Rectal smooth muscle tissue (tissue), 1 donor: ENCODE data around the gene MED6.
A peak's percentile ranks its signal among the peaks of the same experiment; 100 is the strongest.

Experiments
- H3K27ac ChIP-seq: one replicate; pipeline ENCODE4 v1.7.0; 2013; ENCODE audit warnings: low read depth, low read length, inconsistent platforms
- H3K27me3 ChIP-seq: one replicate; pipeline ENCODE4 v1.7.0; 2013; ENCODE audit warnings: low read length; ENCODE audit not compliant: control insufficient read depth, insufficient read depth
- H3K36me3 ChIP-seq: one replicate; pipeline ENCODE4 v1.7.0; 2013; ENCODE audit warnings: low read length; ENCODE audit not compliant: control insufficient read depth, insufficient read depth
- H3K4me1 ChIP-seq: one replicate; pipeline ENCODE4 v1.7.0; 2013; ENCODE audit warnings: low read length; ENCODE audit not compliant: control insufficient read depth, insufficient read depth
- H3K4me3 ChIP-seq: one replicate; pipeline ENCODE4 v1.7.0; 2013; ENCODE audit warnings: low read length
- H3K9ac ChIP-seq: one replicate; pipeline ENCODE4 v1.7.0; 2013; ENCODE audit warnings: low read length

The MED6 gene

DNA sequence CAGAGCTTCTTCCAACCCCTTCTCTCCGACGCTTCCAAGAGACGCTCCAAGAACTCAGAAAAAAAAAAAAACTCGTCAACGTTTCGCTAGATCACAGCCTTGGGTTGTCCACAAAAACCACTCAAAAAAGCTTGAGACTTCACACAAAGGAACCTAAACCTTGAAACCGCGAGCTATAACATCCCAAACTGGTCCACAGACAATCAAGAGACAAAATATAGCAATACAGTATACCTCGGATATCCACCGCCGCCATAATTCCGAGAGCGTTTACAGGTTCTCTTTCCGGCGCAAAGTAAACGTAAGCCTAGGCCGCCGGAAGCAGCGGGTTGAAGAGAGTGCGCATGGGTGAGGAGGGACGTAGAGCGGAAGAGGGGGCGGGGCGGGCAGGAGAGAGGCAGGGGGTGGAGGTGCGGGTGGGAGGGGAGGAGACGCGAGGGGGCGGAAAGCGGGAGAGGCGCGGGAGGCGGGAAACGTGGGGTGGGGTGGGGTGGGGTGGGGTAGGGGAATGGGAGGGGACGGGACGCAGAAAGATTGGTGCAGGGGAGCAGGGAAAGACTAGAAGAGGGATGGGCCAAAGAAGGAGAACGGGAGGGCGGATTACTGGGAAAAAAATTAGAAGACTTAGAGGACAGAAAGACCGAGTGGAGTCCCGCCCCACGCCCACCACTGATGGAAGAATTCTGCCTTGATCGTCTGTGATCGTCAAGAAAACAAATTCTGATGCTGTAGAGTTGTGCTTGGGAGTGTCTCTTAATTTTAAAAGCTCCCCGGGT lies at the start of gene MED6:
Gene MED6, minus strand, starts transcription at position 274 of the 776 bp plus-strand sequence. Its CDS starts 18 bp downstream, at position 256.
- Histone ChIP-seq H3K27me3 (no peaks in the 10 kb centered on the region), H3K27ac (peak within 1 kb of the TSS; percentile 63), H3K36me3 (peaks cover 3% of the 10 kb centered on the region)

GRCh38 chr14:70649803-70650202 lies 49.3 kb upstream of the MED6 start:
- Histone ChIP-seq H3K4me3 (no peak overlapping the region), H3K27ac (no peak overlapping the region), H3K9ac (no peak overlapping the region), H3K36me3 (no peaks in the 10 kb centered on the region), H3K4me1 (no peaks in the 10 kb centered on the region), H3K27me3 (no peaks in the 10 kb centered on the region)

More for the DNA sequence above, at the start of gene MED6:
- Histone ChIP-seq H3K9ac (peak within 1 kb of the TSS; percentile 74), H3K4me3 (peak within 1 kb of the TSS; percentile 99), H3K4me1 (peaks cover 10% of the 10 kb centered on the region)

DNA sequence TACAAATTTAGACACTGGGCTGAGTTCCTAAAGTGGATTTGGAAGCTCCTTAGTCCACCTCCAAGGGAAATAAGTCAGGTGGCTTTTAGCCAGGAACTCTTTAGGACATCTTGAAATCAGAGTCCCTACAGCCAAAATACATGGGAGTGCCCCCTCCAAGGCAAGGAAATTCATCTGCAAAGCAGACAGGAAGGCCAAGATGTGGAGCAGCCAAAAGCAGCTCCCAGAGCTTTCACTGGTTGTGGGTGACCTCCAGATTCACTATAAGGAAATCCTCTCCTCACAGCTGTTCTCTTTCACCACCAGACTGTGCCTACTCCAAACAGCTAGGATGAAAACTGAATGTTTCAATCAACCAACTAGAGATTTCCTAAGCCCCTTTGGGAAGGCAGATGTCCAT lies 47.9 kb upstream of the MED6 start:
- no peak overlapping the region for H3K9ac ChIP-seq
- no peak overlapping the region for H3K27ac ChIP-seq
- no peaks in the 10 kb centered on the region for H3K36me3 ChIP-seq
- no peaks in the 10 kb centered on the region for H3K4me1 ChIP-seq
- no peak overlapping the region for H3K4me3 ChIP-seq
- H3K27me3 ChIP-seq, result no peaks in the 10 kb centered on the region

DNA sequence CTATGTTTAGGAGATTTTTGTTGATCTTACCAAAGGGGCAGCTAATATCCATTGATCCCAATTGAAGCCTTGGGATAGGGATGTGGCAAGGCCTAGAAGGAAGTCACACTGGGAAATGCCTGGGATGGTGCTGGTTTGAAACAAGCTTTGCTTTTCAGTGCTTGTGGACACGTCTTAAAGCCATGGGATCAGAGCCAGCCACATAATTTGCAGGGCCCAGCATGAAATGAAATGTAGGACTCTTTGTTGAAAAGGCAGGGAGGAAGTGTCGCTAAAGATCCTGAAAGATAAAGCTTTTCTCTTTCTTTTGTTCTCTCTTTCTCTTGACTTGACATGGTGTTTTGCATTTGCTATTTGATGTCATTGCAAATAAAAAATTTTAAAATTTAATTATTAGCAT lies 46.2 kb upstream of the MED6 start:
- H3K36me3 ChIP-seq, result no peaks in the 10 kb centered on the region
- no peaks in the 10 kb centered on the region for H3K27me3 ChIP-seq
- H3K27ac ChIP-seq, result no peak overlapping the region
- H3K9ac ChIP-seq, result no peak overlapping the region
- no peaks in the 10 kb centered on the region for H3K4me1 ChIP-seq
- no peak overlapping the region for H3K4me3 ChIP-seq

GRCh38 chr14:70645892-70646291 lies 45.4 kb upstream of the MED6 start:
- Histone ChIP-seq H3K36me3 (no peaks in the 10 kb centered on the region), H3K27ac (no peak overlapping the region), H3K27me3 (no peaks in the 10 kb centered on the region), H3K9ac (no peak overlapping the region), H3K4me3 (no peak overlapping the region), H3K4me1 (no peaks in the 10 kb centered on the region)

DNA sequence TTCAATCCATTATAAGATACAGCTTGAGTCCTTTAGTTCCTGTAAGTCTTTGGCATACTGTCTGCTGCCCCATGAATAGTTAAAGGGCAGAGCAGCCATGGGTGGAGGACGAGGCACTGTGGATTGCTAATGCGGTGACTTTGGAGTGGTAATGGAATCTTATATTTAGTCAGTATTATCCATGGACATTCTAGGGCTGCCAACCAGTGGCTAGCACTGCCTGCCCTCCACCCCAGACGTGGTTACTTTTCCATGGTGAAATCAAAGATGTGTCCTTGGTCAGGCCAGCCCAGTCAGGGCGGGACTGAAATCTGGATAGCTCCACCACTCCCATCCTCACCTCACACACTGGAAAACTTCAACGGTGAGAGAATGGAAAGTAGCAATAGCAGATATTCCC lies 43.5 kb upstream of the MED6 start:
- H3K27me3 ChIP-seq, result no peaks in the 10 kb centered on the region
- H3K27ac ChIP-seq, result no peak overlapping the region
- H3K4me3 ChIP-seq, result no peak overlapping the region
- H3K36me3 ChIP-seq, result no peaks in the 10 kb centered on the region
- no peak overlapping the region for H3K9ac ChIP-seq
- H3K4me1 ChIP-seq, result no peaks in the 10 kb centered on the region

DNA sequence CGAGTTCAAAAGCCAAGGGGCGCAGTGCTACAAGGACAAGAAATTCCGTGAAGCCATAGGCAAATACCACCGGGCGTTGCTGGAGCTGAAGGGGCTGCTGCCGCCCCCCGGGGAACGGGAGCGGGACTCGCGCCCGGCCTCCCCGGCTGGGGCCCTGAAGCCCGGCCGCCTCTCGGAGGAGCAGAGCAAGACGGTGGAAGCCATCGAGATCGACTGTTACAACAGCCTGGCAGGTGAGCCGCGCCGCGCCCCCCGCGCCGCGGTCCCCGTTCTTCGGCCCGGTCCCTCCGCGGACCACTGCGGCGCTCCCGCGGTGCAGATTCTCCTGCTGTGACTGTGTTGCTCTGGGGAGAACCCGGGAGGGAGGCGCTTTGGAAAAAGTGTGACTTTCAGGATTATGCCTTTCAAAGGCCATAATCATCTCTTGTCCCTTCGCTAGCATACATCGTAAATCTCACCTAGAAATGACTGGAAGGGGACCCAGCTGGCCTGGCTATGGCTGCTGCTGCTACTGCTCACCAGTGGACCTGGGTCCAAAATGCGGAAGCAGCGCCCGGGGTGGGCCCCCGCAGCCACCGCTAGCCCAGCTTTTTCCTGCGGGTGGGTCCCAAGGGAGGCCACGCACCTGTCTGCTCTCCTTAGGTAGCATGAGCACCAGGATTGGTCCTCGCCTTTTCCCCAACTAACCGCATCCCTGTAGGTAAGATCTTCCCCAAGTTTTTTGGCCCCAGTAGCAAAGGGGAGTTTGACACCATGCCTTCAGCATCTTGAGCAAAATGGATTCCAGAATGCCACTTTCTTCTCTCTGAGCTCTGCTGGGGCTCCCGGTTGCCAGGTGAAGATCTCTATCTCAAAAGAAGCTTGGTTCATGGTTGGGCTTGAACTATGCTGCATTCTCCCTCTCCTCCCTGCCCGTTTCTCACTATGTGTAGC lies 42.1 kb upstream of the MED6 start:
- H3K9ac ChIP-seq, result peak overlapping the region; percentile 27
- no peaks in the 10 kb centered on the region for H3K27me3 ChIP-seq
- H3K4me1 ChIP-seq, result no peaks in the 10 kb centered on the region

GRCh38 chr14:70641548-70642302 lies 41.3 kb upstream of the MED6 start, which contains the start of gene TTC9:
Gene TTC9 (plus strand): TSS chr14:70641916. CDS start chr14:70642130, 214 bp downstream.
- Histone ChIP-seq H3K27ac (no peak within 1 kb of the TSS), H3K36me3 (no peaks in the 10 kb centered on the region), H3K4me3 (peak within 1 kb of the TSS; percentile 69), H3K27me3 (no peaks in the 10 kb centered on the region), H3K9ac (peak within 1 kb of the TSS; percentile 27), H3K4me1 (no peaks in the 10 kb centered on the region)

More for the DNA sequence above, 42.1 kb upstream of the MED6 start:
- Histone ChIP-seq H3K36me3 (no peaks in the 10 kb centered on the region), H3K27ac (no peak overlapping the region), H3K4me3 (peak overlapping the region; percentile 68)

GRCh38 chr14:70640938-70641547 lies 40.6 kb upstream of the MED6 start:
- Histone ChIP-seq H3K9ac (no peak overlapping the region), H3K27ac (no peak overlapping the region), H3K4me3 (peak overlapping the region; percentile 69)

GRCh38 chr14:70638416-70638815 lies 38.0 kb upstream of the MED6 start:
- no peaks in the 10 kb centered on the region for H3K36me3 ChIP-seq
- no peak overlapping the region for H3K4me3 ChIP-seq
- no peaks in the 10 kb centered on the region for H3K4me1 ChIP-seq
- H3K27me3 ChIP-seq, result no peaks in the 10 kb centered on the region
- no peak overlapping the region for H3K27ac ChIP-seq
- H3K9ac ChIP-seq, result no peak overlapping the region

More at GRCh38 chr14:70640938-70641547, 40.6 kb upstream of the MED6 start:
- Histone ChIP-seq H3K36me3 (no peaks in the 10 kb centered on the region), H3K4me1 (no peaks in the 10 kb centered on the region), H3K27me3 (no peaks in the 10 kb centered on the region)

- Histone ChIP-seq H3K4me3 (no peak overlapping the region), H3K27ac (no peak overlapping the region), H3K36me3 (no peaks in the 10 kb centered on the region), H3K4me1 (no peaks in the 10 kb centered on the region), H3K27me3 (no peaks in the 10 kb centered on the region), H3K9ac (no peak overlapping the region)
Measured at GRCh38 chr14:70635971-70636595, 35.6 kb upstream of the MED6 start.
